Measurements from ENCODE around the gene PLA2G12A. TPM values are rescaled to one million over a fixed set of nuclear protein-coding genes. Genes with fewer than 3 reads are reported as not detected.
"Not testable (repeated sequence)": the region's sequence is repeated elsewhere in the genome, so short reads cannot be mapped to it uniquely, and the experiment has no call there.

PLA2G12A gene
- total RNA-seq, 1 donor from 2014 or later, result 13.1 TPM

DNA sequence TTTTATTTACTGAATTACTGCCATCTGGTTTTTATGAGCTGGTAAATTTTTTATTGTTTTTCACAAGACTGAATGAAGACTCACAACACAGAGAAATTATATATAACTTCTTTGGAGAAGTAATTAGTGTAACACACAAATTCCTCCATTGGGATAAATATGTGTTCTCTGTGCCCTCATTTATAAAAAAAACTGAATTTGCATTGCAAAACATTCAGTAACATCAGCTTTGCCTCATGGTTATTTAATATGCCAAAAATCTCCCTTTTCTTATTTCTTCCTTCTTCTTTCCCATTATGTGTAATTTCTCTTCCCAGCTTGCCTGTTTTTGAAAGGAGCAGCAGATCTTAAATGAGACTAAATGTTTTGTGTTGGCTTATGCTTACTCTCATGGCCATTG lies 45.1 kb downstream of the PLA2G12A start:
- no peaks in the 10 kb centered on the region for H3K27me3 Mint-ChIP-seq (ENCODE audit: insufficient read depth)
- intact Hi-C loops (cut with micrococcal nuclease), result no loop called here
- peaks cover 34% of the 10 kb centered on the region for H3K4me1 Mint-ChIP-seq (ENCODE audit: low read depth)
- H3K4me3 Mint-ChIP-seq, result no peak overlapping the region
- no peaks in the 10 kb centered on the region for H3K9me3 Mint-ChIP-seq
- DNase-seq (ENCODE audit: low spot score), result no peak
- H3K27ac Mint-ChIP-seq, result no peak overlapping the region
- H3K36me3 Mint-ChIP-seq (ENCODE audit: low read depth), result peaks cover 39% of the 10 kb centered on the region

DNA sequence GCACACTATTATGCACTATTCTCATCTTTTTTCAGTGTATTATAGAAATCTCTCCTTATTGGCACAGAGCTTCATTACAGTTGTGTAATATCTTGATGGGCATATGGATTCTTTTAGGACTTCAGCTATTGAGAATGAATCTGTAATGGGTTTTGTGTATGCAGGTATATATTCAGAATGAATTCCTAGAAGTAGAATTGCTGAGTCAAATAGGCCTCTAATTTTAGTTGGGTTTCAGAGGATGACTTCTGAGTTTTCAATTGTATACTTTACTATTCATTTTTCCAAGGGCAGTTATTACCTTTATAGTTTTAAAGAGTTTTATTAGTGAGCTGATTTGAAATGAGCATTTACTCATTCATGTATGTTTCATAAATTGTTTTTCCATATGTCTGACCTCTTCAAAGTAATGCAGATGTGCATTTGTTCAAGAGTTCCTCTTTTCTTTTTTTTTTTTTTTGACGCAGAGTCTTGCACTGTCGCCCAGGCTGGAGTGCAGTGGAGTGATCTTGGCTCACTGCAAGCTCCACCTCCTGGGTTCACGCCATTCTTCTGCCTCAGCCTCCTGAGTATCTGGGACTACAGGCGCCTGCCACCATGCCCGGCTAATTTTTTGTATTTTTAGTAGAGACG lies 46.1 kb downstream of the PLA2G12A start:
- Mint-ChIP-seq H3K27ac (no peak overlapping the region), H3K36me3 (ENCODE audit: low read depth) (peaks cover 37% of the 10 kb centered on the region), H3K4me1 (ENCODE audit: low read depth) (peaks cover 34% of the 10 kb centered on the region), H3K27me3 (ENCODE audit: insufficient read depth) (no peaks in the 10 kb centered on the region), H3K4me3 (no peak overlapping the region), H3K9me3 (no peaks in the 10 kb centered on the region)
- no peak for DNase-seq (ENCODE audit: low spot score)
- intact Hi-C loops (cut with micrococcal nuclease), result no loop called here

DNA sequence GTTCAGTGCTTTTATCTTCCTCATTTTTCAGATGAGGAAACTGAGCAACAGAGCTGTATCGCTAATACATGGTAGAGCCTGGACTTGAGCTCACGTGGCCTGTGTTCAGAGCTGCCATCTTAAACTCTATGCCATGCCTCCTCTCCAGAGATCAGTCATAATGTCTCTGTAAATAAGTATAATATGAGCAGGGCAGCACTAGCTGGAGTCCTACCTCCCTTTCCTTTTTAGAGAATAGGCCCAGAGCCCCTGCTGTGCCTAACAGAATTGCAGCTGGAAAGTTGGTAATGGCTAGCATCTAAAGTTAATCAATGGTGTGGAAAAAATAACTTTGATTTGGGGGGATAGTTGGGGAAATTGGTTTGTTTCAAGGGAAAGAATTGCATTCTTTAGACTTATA lies 47.0 kb downstream of the PLA2G12A start:
- no peak overlapping the region for H3K4me3 Mint-ChIP-seq
- no peak for DNase-seq (ENCODE audit: low spot score)
- H3K9me3 Mint-ChIP-seq, result no peaks in the 10 kb centered on the region
- H3K36me3 Mint-ChIP-seq (ENCODE audit: low read depth), result peaks cover 33% of the 10 kb centered on the region
- no peaks in the 10 kb centered on the region for H3K27me3 Mint-ChIP-seq (ENCODE audit: insufficient read depth)
- peaks cover 34% of the 10 kb centered on the region for H3K4me1 Mint-ChIP-seq (ENCODE audit: low read depth)
- H3K27ac Mint-ChIP-seq, result no peak overlapping the region
- intact Hi-C loops (cut with micrococcal nuclease), result no loop called here

DNA sequence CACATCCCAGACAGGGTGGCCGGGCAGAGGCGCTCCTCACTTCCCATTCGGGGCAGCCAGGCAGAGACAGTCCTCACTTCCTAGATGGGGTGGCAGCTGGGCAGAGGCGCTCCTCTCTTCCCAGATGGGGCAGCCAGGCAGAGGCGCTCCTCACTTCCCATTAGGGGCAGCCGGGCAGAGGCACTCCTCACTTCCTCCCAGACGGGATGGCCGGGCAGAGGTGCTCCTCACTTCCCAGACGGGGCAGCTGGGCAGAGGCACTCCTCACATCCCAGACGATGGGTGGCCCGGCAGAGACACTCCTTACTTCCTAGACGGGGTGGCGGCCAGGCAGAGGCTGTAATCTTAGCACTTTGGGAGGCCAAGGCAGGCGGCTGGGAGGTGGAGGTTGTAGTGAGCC lies 50.9 kb downstream of the PLA2G12A start:
- H3K27me3 Mint-ChIP-seq (ENCODE audit: insufficient read depth); DNase-seq (ENCODE audit: low spot score); H3K9me3 Mint-ChIP-seq; intact Hi-C loops (cut with micrococcal nuclease); H3K4me3 Mint-ChIP-seq; H3K27ac Mint-ChIP-seq: not testable (repeated sequence)
- Mint-ChIP-seq H3K36me3 (ENCODE audit: low read depth) (peaks cover 29% of the 10 kb centered on the region), H3K4me1 (ENCODE audit: low read depth) (peaks cover 33% of the 10 kb centered on the region)

DNA sequence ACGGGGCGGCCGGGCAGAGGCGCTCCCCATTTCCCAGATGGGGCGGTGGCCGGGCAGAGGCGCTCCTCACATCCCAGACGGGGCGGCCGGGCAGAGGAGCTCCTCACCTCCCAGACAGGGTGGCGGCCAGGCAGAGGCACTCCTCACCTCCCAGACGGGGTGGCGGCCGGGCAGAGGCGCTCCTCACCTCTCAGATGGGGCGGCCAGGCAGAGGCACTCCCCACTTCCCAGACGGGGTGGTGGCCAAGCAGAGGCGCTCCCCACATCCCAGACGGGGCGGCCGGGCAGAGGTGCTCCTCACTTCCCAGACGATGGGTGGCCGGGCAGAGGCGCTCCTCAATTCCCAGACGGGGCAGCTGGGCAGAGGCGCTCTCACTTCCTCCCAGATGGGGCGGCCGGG lies 51.4 kb downstream of the PLA2G12A start:
- H3K27me3 Mint-ChIP-seq (ENCODE audit: insufficient read depth); H3K9me3 Mint-ChIP-seq; H3K4me3 Mint-ChIP-seq; intact Hi-C loops (cut with micrococcal nuclease); H3K27ac Mint-ChIP-seq; DNase-seq (ENCODE audit: low spot score): not testable (repeated sequence)
- peaks cover 29% of the 10 kb centered on the region for H3K36me3 Mint-ChIP-seq (ENCODE audit: low read depth)
- H3K4me1 Mint-ChIP-seq (ENCODE audit: low read depth), result peaks cover 28% of the 10 kb centered on the region

DNA sequence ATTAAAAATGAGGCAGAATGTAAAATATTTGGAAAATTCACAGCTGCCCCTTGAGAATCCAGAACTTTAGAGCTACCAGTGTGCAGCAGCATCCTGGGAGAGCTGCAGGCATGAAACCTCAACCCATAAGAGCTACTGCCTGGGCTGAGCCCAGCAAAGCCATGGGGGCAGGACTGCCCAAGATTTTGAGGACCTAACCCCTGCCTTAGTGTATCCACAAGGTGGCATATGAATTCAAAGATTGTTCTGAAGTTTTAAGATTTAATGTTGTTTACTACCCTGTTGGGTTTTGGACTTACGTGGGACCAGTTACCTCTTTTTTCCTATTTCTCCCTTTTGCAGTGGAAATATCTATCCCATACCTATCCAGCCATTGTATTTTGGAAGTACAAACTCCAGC lies 53.0 kb downstream of the PLA2G12A start:
- Mint-ChIP-seq H3K27ac (no peak overlapping the region), H3K4me3 (no peak overlapping the region), H3K9me3 (peaks cover 5% of the 10 kb centered on the region), H3K27me3 (ENCODE audit: insufficient read depth) (no peaks in the 10 kb centered on the region), H3K36me3 (ENCODE audit: low read depth) (peaks cover 29% of the 10 kb centered on the region), H3K4me1 (ENCODE audit: low read depth) (peaks cover 12% of the 10 kb centered on the region)
- intact Hi-C loops (cut with micrococcal nuclease), result loop anchor here (1.0 kb wide), 1 partner anchor 149 kb away; no protein-coding TSS in a partner anchor
- no peak for DNase-seq (ENCODE audit: low spot score)

DNA sequence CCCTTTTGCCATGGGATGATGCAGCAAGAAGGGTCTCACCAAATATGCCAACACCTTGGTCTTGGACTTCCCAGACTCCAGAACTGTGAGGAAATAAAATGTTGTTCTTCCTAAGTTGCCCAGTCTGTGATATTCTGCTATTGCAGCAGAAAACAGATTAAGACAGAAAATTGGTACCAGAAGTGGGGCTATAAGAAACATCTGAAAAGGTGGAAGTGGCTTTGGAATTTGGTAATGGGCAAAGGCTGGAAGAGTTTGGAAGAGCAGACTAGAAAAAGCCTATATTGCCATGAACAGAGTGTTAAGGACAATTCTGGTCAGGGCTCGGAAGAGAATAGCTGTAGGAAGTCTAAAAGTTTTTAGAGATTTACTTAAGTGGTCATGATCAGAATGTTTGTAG lies 54.0 kb downstream of the PLA2G12A start:
- DNase-seq (ENCODE audit: low spot score), result no peak
- intact Hi-C loops (cut with micrococcal nuclease), result no loop called here
- H3K27me3 Mint-ChIP-seq (ENCODE audit: insufficient read depth), result no peaks in the 10 kb centered on the region
- H3K9me3 Mint-ChIP-seq, result peaks cover 15% of the 10 kb centered on the region
- H3K4me1 Mint-ChIP-seq (ENCODE audit: low read depth), result peaks cover 6% of the 10 kb centered on the region
- no peak overlapping the region for H3K27ac Mint-ChIP-seq
- no peak overlapping the region for H3K4me3 Mint-ChIP-seq
- peaks cover 37% of the 10 kb centered on the region for H3K36me3 Mint-ChIP-seq (ENCODE audit: low read depth)

DNA sequence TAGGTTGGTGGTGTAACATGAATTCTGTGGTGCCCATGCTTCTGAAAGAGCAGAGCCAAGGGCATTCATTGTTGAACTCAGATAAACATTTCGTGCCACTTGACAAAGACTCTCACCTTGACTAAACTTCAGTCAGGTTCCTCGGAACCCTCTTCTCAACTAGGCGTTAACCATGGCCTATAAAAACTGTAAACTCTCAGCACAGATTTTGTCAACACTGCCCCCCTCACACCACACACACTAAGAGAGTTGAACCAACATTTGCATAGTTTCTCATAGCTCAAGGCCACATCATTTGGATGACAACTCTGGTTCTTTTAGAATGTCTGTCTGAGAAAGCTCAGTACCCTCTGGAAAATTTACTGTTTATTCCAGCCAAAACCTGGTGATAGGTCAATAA lies 54.7 kb downstream of the PLA2G12A start:
- Mint-ChIP-seq H3K27me3 (ENCODE audit: insufficient read depth) (no peaks in the 10 kb centered on the region), H3K27ac (no peak overlapping the region)
- intact Hi-C loops (cut with micrococcal nuclease), result no loop called here

DNA sequence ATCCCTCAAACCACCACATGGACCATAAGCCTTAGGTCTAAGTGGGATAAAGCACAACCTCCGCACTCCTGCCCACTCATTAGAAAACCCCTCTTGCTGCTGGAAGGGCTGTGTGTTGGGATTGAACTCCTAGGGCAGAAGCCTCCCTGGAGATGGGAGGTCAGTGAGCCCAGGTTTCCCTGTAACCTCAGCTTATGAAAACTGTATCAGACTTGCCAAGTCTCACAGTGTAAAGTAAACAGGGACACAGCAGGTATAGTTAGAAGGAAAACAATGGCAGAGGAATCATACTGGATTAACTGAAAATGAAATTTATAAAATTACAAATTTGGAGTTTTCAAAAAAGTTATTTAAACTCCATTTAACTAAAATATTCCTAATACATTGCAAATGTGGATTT lies 56.6 kb downstream of the PLA2G12A start:
- peaks cover 15% of the 10 kb centered on the region for H3K4me1 Mint-ChIP-seq (ENCODE audit: low read depth)
- H3K27me3 Mint-ChIP-seq (ENCODE audit: insufficient read depth), result no peaks in the 10 kb centered on the region
- H3K27ac Mint-ChIP-seq, result no peak overlapping the region
- intact Hi-C loops (cut with micrococcal nuclease), result no loop called here
- H3K4me3 Mint-ChIP-seq, result no peak overlapping the region
- H3K9me3 Mint-ChIP-seq, result peaks cover 16% of the 10 kb centered on the region
- DNase-seq (ENCODE audit: low spot score), result no peak
- peaks cover 45% of the 10 kb centered on the region for H3K36me3 Mint-ChIP-seq (ENCODE audit: low read depth)

More for the DNA sequence above, 54.7 kb downstream of the PLA2G12A start:
- Mint-ChIP-seq H3K4me3 (no peak overlapping the region), H3K36me3 (ENCODE audit: low read depth) (peaks cover 36% of the 10 kb centered on the region), H3K4me1 (ENCODE audit: low read depth) (peaks cover 6% of the 10 kb centered on the region), H3K9me3 (peaks cover 16% of the 10 kb centered on the region)
- DNase-seq (ENCODE audit: low spot score), result no peak

DNA sequence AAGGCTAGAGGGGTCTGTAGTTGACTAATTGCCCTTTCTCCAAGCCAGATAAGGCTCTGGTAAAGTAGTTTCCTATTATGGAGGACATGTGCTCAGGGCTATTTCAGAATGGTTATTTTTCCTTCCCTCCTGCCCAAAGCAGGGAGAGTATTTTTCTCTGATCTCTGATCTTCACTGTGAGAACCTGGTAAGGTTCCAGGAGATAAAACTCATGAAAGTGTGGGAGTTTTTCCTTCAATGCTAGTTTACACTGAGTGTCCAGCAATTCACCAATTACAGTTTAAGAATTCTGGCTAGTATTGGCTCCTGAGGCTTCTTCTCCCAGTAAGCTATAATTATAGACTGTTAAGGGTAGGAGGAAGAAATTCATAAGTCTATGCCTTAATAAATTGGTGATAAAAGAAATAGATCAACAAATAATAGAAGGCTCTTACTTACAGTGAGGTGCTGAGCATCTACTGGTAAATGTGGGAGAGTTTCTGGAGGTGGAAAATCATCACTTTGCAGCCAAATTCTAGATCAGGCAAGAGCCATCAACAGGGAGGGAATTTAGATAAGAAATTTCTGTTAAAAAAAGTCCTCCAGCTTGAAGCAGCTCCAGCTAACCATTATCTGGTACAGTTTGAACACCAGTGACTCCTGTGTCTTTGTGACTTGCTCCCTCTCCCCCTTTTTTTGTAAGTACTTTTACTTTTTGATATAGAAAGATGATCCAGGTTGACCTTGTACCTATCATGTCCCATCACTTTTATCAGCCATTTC lies 57.5 kb downstream of the PLA2G12A start:
- intact Hi-C loops (cut with micrococcal nuclease), result no loop called here
- Mint-ChIP-seq H3K27me3 (ENCODE audit: insufficient read depth) (no peaks in the 10 kb centered on the region), H3K4me1 (ENCODE audit: low read depth) (peaks cover 15% of the 10 kb centered on the region), H3K36me3 (ENCODE audit: low read depth) (peaks cover 47% of the 10 kb centered on the region), H3K4me3 (no peak overlapping the region), H3K9me3 (peaks cover 15% of the 10 kb centered on the region), H3K27ac (no peak overlapping the region)
- DNase-seq (ENCODE audit: low spot score), result no peak

DNA sequence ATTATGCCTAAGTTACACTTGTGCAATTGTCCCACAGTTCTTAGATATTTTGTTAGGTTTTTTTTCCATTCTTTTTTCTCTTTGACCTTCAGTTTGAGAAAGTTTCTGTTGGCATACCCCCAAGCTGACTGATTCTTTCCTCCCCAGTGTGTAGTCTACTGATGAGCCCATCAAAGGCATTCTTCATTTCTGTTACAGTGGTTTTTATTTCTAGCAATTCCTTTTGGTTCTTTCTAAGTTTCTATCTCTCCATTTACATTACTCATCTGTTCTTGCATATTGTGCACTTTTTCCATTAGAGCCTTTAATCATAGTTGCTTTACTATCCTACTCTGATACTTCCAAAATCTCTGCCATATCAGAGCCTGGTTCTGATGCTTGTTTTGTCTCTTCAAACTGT lies 58.5 kb downstream of the PLA2G12A start:
- Mint-ChIP-seq H3K4me1 (ENCODE audit: low read depth) (peaks cover 24% of the 10 kb centered on the region), H3K36me3 (ENCODE audit: low read depth) (peaks cover 48% of the 10 kb centered on the region), H3K27ac (no peak overlapping the region), H3K27me3 (ENCODE audit: insufficient read depth) (no peaks in the 10 kb centered on the region), H3K9me3 (peaks cover 12% of the 10 kb centered on the region), H3K4me3 (no peak overlapping the region)
- intact Hi-C loops (cut with micrococcal nuclease), result no loop called here
- no peak for DNase-seq (ENCODE audit: low spot score)

DNA sequence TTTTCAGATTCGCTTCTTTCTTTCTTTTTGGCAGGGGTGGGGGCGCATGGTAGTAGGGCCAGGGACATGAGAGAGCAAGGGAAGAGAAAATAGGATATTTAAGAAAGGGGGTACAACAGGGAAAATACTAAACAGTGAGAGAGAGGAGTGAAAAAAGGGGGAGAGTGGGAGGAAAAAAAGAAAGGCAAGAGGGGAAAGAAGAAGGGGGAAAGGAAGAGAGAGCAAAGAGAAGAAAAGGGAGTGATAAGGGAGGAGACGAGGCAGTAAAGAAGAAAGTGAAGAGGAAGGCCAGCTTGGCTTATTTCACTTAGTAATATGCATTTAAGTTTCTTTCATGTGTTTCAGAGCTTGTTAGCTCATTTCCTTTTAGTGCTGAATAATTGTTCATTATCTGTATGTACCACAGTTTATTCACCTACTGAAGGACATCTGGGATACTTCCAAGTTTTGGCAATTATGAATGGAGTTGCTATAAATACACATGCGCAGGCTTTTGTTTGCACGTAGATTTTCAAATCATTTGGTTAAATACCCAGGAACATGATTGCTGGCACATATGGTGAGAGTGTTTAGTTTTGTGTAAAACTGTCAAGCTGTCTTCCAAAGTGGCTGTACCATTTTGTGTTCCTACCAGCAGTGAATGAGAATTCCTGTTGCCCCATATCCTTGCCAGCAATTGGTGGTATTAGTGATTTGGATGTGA lies 63.9 kb downstream of the PLA2G12A start:
- intact Hi-C loops (cut with micrococcal nuclease), result no loop called here
- H3K4me1 Mint-ChIP-seq (ENCODE audit: low read depth), result peaks cover 19% of the 10 kb centered on the region
- no peak overlapping the region for H3K4me3 Mint-ChIP-seq
- no peak overlapping the region for H3K27ac Mint-ChIP-seq
- no peak for DNase-seq (ENCODE audit: low spot score)
- H3K36me3 Mint-ChIP-seq (ENCODE audit: low read depth), result peaks cover 32% of the 10 kb centered on the region
- no peaks in the 10 kb centered on the region for H3K27me3 Mint-ChIP-seq (ENCODE audit: insufficient read depth)
- H3K9me3 Mint-ChIP-seq, result peaks cover 2% of the 10 kb centered on the region

DNA sequence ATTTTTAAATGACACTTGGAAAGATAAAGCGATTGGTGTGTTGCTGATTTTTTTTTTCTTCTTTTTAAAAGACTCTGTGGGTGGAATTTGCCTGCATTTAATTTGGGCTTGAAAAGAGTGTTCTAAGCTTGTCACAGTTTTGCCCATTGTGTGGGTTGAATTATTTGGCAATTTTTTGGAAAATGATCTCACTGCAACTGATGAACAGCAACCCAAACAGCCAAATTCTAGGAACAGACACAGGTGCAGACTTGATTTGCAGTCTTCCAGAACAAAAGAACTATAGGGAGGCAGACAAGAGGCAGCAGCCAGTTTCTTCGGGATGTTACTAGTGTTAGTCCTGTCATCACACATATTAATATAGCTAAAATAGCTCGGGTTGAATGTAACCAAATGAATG lies 67.1 kb downstream of the PLA2G12A start:
- intact Hi-C loops (cut with micrococcal nuclease), result no loop called here
- DNase-seq (ENCODE audit: low spot score), result no peak
- H3K4me3 Mint-ChIP-seq, result no peak overlapping the region
- no peaks in the 10 kb centered on the region for H3K9me3 Mint-ChIP-seq
- peaks cover 17% of the 10 kb centered on the region for H3K36me3 Mint-ChIP-seq (ENCODE audit: low read depth)
- H3K27me3 Mint-ChIP-seq (ENCODE audit: insufficient read depth), result no peaks in the 10 kb centered on the region
- peaks cover 9% of the 10 kb centered on the region for H3K4me1 Mint-ChIP-seq (ENCODE audit: low read depth)
- no peak overlapping the region for H3K27ac Mint-ChIP-seq
